ENCODE data around the gene DNAJC8. TPM values are rescaled to one million over a fixed set of nuclear protein-coding genes. Genes with fewer than 3 reads are reported as not detected.
A peak's percentile ranks its signal among the peaks of the same experiment; 100 is the strongest.

Gene DNAJC8
- total RNA-seq, 1 donor: 60.1 TPM

- H2AFZ ChIP-seq (ENCODE audit: low read length): no peak overlapping the region
- H3K79me2 ChIP-seq (ENCODE audit: insufficient read depth, low read length): no peaks in the 10 kb centered on the region
- no peak overlapping the region for H3K4me2 ChIP-seq (ENCODE audit: insufficient read depth, low read length)
- no peak overlapping the region for H3K27ac ChIP-seq (ENCODE audit: low read depth, low read length)
- H3K36me3 ChIP-seq (ENCODE audit: insufficient read depth, low read length): no peaks in the 10 kb centered on the region
- no peaks in the 10 kb centered on the region for H4K20me1 ChIP-seq (ENCODE audit: insufficient read depth, low read length)
- no peak for TF ChIP-seq CTCF (IDR thresholded peaks at IDR 0.05; ENCODE audit: extremely low read depth, low read depth, low read length)
- no peaks in the 10 kb centered on the region for H3K9me3 ChIP-seq (ENCODE audit: low read depth, low read length)
- no peaks in the 10 kb centered on the region for H3K27me3 ChIP-seq (ENCODE audit: insufficient read depth, low read length)
- DNase-seq (ENCODE audit: insufficient read length, low spot score, missing footprints): peak; percentile 51
- H3K4me1 ChIP-seq (ENCODE audit: insufficient read depth, low read length): peaks cover 8% of the 10 kb centered on the region
- no peak overlapping the region for H3K4me3 ChIP-seq (ENCODE audit: insufficient read depth, low read length)
Observed at GRCh38 chr1:28163496-28164161, 69.2 kb downstream of the DNAJC8 start.

- Histone ChIP-seq H3K4me1 (ENCODE audit: insufficient read depth, low read length) (peaks cover 8% of the 10 kb centered on the region), H3K9me3 (ENCODE audit: low read depth, low read length) (no peaks in the 10 kb centered on the region), H3K27me3 (ENCODE audit: insufficient read depth, low read length) (no peaks in the 10 kb centered on the region), H3K4me3 (ENCODE audit: insufficient read depth, low read length) (no peak overlapping the region), H4K20me1 (ENCODE audit: insufficient read depth, low read length) (no peaks in the 10 kb centered on the region), H2AFZ (ENCODE audit: low read length) (no peak overlapping the region), H3K36me3 (ENCODE audit: insufficient read depth, low read length) (no peaks in the 10 kb centered on the region), H3K4me2 (ENCODE audit: insufficient read depth, low read length) (no peak overlapping the region), H3K27ac (ENCODE audit: low read depth, low read length) (no peak overlapping the region), H3K79me2 (ENCODE audit: insufficient read depth, low read length) (no peaks in the 10 kb centered on the region)
- no peak for TF ChIP-seq CTCF (IDR thresholded peaks at IDR 0.05; ENCODE audit: extremely low read depth, low read depth, low read length)
- peak; percentile 39 for DNase-seq (ENCODE audit: insufficient read length, low spot score, missing footprints)
Observed at GRCh38 chr1:28162151-28162550, 70.7 kb downstream of the DNAJC8 start.

- H2AFZ ChIP-seq (ENCODE audit: low read length): no peak overlapping the region
- no peak overlapping the region for H3K4me2 ChIP-seq (ENCODE audit: insufficient read depth, low read length)
- no peak for DNase-seq (ENCODE audit: insufficient read length, low spot score, missing footprints)
- H3K9me3 ChIP-seq (ENCODE audit: low read depth, low read length): no peaks in the 10 kb centered on the region
- TF ChIP-seq CTCF (IDR thresholded peaks at IDR 0.05; ENCODE audit: extremely low read depth, low read depth, low read length): no peak
- H3K4me3 ChIP-seq (ENCODE audit: insufficient read depth, low read length): no peak overlapping the region
- H3K4me1 ChIP-seq (ENCODE audit: insufficient read depth, low read length): peaks cover 8% of the 10 kb centered on the region
- H3K79me2 ChIP-seq (ENCODE audit: insufficient read depth, low read length): no peaks in the 10 kb centered on the region
- no peaks in the 10 kb centered on the region for H4K20me1 ChIP-seq (ENCODE audit: insufficient read depth, low read length)
- no peaks in the 10 kb centered on the region for H3K36me3 ChIP-seq (ENCODE audit: insufficient read depth, low read length)
- no peak overlapping the region for H3K27ac ChIP-seq (ENCODE audit: low read depth, low read length)
- H3K27me3 ChIP-seq (ENCODE audit: insufficient read depth, low read length): no peaks in the 10 kb centered on the region
Observed at GRCh38 chr1:28161751-28162150, 71.1 kb downstream of the DNAJC8 start.

- Histone ChIP-seq H3K79me2 (ENCODE audit: insufficient read depth, low read length) (no peaks in the 10 kb centered on the region), H3K27me3 (ENCODE audit: insufficient read depth, low read length) (no peaks in the 10 kb centered on the region), H2AFZ (ENCODE audit: low read length) (peak overlapping the region; percentile 60), H3K4me1 (ENCODE audit: insufficient read depth, low read length) (peaks cover 8% of the 10 kb centered on the region), H3K4me3 (ENCODE audit: insufficient read depth, low read length) (no peak overlapping the region), H4K20me1 (ENCODE audit: insufficient read depth, low read length) (no peaks in the 10 kb centered on the region), H3K27ac (ENCODE audit: low read depth, low read length) (peak overlapping the region; percentile 1), H3K9me3 (ENCODE audit: low read depth, low read length) (no peaks in the 10 kb centered on the region), H3K4me2 (ENCODE audit: insufficient read depth, low read length) (peak overlapping the region; percentile 26), H3K36me3 (ENCODE audit: insufficient read depth, low read length) (no peaks in the 10 kb centered on the region)
- peak; percentile 87 for DNase-seq (ENCODE audit: insufficient read length, low spot score, missing footprints)
- no peak for TF ChIP-seq CTCF (IDR thresholded peaks at IDR 0.05; ENCODE audit: extremely low read depth, low read depth, low read length)
Observed at GRCh38 chr1:28160782-28161266, 72.0 kb downstream of the DNAJC8 start.
